Endometrial microvascular endothelial cells (primary cell): ENCODE measurements around the gene SHMT1. TPM values are rescaled to one million over a fixed set of nuclear protein-coding genes. Genes with fewer than 3 reads are reported as not detected.
"Not testable (repeated sequence)": the region's sequence is repeated elsewhere in the genome, so short reads cannot be mapped to it uniquely, and the experiment has no call there.

ENCODE experiments used
- in situ Hi-C: cut with HindIII; loops from 2 replicates; pipeline ENCODE4 v1.10.0; 2017; ENCODE audit warnings: low sequenced_read_pairs, low pct_unique_long_range_greater_than_20kb; ENCODE audit errors: inconsistent ontology term
- total RNA-seq: library from RNA; depleted of rRNA; stranded (reverse); fragments of >200 nt; gene quantifications from one replicate; pipeline ENCODE4 v1.2.3, GENCODE V29; 2015; ENCODE audit errors: inconsistent ontology term

SHMT1 gene
- total RNA-seq, 1 donor from 2014 or later: 30.4 TPM

DNA sequence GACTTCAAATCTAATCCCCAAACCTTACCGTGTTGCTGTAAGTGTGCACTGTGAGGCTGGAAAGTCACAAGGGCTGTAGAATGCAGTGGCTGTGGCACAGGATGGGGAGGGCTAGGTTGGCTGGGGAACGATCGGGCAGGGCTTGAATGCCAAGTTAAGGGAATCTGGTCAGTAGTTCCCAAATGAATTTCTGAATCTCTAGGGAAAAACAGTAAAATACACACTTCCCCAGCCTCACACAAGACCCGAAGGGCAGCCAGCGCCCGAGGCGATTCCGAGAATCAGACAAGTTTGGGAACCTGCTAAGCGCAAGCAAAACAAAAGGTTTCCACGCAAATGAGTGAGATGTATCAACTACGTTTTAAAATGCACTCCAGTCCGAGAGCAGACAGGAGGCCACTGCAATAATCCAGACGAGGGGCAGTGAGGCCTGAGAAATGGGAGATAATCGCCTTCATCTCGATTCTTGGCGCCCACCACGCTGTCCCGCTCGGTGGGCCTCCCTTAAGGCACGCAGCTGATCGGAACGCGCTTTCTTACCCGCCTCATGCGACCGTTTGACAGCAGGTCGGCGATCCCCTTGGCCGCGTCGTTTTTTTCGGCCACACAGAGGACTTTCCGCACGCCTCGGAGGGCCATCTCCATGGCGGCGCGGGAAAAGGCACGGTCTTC, 49.2 kb downstream of the SHMT1 start:
- in situ Hi-C loops: no loop called here

DNA sequence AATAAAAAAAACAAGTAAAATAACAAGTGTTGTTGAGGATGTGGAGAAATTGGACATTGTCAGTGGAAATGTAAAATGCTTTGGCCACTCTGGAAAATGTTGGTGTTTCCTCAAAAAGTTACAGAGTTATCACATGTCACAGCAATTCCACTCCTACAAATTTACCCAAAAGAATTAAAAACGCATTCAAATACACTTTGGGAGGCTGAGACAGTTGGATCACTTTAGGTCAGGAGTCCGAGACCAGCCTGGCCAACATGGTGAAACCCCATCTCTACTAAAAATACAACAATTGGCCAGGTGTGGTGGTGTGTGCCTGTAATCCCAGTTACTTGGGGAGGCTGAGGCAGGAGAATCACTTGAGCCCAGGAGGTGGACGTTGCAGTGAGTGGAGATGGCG, 54.1 kb downstream of the SHMT1 start:
- in situ Hi-C loops: no loop called here

DNA sequence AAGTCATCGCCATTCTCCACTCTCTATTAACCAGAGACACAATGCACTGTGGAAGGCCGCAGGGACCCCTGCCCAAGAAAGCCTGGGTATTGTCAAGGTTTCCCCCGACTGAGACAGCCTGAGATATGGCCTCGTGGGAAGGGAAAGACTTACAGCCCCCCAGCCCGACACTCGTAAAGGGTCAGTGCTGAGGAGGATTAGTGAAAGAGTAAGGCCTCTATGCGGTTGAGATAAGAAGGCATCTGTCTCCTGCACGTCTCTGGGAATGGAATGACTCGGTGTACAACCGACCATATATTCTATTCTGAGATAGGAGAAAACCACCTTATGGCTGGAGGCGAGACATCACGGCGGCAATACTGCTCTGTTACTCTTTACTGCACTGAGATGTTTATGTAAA, 60.1 kb downstream of the SHMT1 start:
- in situ Hi-C loops: not testable (repeated sequence)

DNA sequence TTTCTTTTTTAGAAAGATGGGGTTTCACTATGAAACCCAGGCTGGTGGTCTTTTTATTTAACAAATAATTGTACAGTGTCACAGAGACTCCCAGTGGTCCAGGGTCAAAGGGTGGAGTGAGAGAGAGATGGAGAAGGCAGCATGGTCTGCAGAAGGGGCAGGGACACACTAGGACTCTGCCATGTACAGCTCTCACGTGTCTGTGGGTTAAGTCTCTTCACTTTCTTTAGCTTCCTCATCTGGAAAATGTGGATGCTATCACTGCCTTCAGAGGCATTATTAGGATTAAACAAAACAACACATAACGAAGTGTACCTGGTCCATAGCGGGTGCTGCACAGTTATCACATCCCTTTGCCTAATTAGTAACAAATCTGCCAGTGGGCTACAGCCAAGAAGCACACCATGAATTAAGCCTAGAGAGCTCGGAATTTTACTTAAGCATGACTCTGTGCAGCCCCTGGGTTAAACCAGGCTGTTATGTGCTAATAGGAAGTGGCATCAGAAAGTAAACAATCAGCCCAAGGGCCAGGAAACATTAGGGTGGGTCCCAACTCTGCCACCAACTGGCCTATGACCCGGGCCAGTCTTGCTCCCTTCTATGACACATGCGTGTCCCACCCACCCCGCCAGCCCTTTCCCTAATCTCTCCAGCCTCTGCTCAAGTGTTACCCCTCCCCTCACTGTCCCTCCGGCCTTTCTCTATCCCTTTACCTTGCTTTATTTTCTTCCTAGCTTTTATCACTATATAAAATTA, 62.4 kb downstream of the SHMT1 start:
- in situ Hi-C loops: no loop called here

DNA sequence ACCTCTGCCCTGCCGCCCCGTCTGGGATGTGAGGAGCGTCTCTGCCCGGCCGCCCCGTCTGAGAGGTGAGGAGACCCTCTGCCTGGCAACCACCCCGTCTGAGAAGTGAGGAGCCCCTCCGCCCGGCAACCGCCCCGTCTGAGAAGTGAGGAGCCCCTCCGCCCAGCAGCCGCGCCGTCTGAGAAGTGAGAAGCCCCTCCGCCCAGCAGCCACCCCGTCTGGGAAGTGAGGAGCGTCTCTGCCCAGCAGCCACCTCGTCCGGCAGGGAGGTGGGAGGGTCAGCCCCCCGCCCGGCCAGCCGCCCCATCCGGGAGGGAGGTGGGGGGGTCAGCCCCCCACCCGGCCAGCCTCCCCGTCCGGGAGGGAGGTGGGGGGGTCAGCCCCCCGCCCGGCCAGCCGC, 65.3 kb downstream of the SHMT1 start:
- in situ Hi-C loops: not testable (repeated sequence)

DNA sequence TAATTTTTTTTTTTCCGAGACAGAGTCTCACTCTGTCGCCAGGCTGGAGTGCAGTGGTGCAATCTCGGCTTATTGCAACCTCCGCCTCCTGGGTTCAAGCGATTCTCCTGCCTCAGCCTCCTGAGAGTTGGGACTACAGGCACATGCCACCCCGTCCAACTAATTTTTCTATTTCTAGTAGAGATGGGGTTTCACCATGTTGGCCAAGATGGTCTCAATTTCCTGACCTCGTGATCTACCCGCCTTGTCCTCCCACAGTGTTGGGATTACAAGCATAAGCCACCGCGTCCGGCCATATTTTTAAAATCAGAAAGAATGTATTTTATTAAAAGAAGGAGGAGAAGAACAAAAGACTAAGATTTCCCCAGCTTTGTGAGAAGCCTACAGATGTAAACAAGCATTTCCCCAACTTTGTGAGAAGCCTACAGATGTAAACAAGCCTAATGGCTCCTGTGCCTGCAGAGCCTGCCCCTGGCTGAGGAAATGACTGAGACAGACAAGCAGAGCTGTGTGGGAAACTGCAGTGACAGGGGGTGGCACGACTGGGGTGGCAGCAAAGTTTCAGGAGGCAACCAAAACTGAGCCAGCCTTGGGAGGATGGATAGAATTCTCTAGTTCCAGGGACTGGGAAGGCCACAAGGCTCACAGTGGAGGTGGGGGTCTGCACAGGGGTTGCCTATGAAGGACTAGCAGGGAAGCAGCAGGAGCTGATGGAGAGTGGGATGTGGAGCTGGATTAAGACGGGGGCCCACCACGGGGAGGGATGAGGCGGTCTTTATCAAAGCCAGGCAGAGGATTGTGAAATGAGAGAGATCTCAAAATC, 71.4 kb downstream of the SHMT1 start:
- in situ Hi-C loops: no loop called here

DNA sequence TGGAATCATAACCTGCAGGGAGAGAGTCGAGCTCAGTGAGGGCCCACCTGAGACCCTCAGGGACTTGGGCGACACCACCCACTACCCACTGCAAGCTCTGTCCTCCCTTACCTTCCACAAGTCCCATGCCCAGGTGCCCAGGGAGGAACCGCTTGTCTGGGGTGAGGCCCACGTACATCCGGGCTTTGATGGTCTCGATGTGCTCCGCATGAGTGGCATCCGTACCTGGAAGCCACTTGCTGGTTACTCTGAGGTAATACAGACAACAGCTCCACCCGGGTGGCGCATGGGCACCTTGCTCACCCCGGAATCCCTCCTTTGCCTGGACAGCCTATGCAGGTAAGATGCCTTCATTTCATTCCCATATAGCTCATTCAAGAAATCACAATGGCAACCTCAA, 78.1 kb downstream of the SHMT1 start:
- in situ Hi-C loops: no loop called here

DNA sequence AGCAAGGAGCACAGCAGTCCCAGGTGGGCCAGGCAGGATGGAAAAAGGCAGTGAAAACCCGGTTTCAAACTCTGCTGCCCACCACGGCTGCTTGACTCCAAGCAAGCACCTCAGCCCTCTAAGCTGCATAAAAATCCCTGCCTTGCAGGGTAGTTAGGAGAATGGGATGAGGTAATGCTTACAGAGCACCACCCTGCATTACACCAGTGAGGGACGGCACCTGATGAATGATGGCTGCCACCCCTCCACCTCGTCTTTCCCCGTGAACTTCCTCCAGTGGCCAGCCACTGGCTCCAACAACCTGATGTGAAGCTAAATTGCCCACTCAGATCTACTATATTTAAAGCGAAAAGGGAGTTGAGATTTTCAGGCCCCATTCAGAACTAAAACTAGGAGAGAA, 81.6 kb downstream of the SHMT1 start:
- in situ Hi-C loops: no loop called here

DNA sequence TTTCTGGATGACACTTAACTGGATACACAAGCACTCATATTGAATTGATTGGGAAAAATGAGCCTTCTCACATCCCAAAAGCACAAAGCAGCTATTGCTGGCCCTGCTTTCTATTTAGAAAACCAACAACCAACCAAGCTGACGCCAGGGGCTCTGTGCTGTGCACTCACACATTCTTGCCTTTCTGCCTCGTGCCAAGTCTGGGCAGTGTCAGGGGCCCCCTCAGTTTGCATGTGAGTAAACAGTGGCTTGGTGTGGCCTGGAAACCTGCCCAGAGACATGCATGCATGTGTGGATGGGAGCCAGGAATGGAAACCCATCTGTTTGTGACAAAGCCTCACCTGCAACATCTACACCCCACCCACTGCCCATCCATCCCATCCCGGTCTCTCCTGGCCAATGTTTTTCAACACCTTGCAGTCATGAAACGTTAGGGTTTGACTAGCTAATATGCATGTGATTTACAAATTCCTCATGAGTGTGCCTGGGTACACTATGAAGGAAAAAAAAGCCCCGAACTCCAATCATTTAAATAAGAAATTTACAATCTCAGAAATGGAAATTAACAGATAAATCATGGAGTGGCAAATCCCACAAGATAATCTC, 82.5 kb downstream of the SHMT1 start:
- in situ Hi-C loops: no loop called here

DNA sequence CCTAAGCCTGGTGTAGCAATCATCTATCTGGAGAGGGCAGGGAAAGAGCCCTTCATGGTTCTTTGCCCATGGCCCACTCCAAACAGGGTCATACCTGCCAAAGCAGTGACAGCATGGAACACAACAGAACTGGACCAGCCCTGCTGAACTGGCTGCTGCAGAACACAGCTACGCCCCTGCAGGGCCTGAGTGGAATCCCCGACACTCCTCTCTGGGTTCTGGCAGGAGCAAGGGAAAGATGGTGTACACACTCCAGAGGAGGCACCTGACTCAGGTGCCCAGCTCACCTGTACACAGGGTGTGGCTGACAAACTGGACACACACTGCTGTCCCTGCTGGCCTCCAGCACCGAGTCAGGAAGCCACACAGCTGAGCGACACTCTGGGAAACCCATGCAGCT, 83.1 kb downstream of the SHMT1 start:
- in situ Hi-C loops: no loop called here

DNA sequence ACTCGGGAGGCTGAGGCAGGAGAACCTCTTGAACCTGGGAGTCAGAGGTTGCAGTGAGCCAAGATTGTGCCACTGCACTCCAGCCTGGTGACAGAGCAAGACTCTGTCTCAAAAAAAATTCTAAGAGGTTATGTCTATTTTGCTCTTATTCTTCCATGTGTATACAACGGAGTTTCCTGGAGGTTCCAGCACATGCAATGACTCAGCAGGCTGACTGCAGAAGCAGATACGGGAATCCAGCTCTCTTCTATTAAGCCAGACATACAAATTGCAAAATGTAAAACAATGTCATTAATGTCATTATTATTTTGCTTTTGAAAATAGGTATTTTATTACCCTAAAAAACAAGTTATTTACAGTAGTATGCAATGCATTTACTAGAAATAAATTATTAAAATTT, 84.5 kb downstream of the SHMT1 start:
- in situ Hi-C loops: no loop called here

Other genes with a start within 250 kb of the SHMT1 start
- gene ALKBH5, start 179.7 kb downstream of the SHMT1 start, total RNA-seq: 104 TPM
- 47.8 TPM for gene LLGL1, start 137.9 kb downstream of the SHMT1 start, total RNA-seq
- gene FLII, start 104.8 kb downstream of the SHMT1 start, total RNA-seq: 445 TPM
- gene MIEF2, start 102.9 kb downstream of the SHMT1 start, total RNA-seq: 9.8 TPM
- 55.3 TPM for gene TOP3A, start 48.6 kb downstream of the SHMT1 start, total RNA-seq
- 14.3 TPM for gene SMCR8, start 48.3 kb downstream of the SHMT1 start, total RNA-seq
- not detected for gene EVPLL, start 14.2 kb upstream of the SHMT1 start, total RNA-seq
- not detected for gene LGALS9C, start 113.2 kb upstream of the SHMT1 start, total RNA-seq